22Rv1 (cell line): Measurements from ENCODE around the gene ZNF300.

Source experiments
- ZFX ChIP-seq: fragments of 450-650 bp; IDR thresholded peaks from 2 replicates; pipeline ENCODE4 v1.6.1; 2017; ENCODE audit warnings: antibody characterized with exemption, borderline replicate concordance
- TF ChIP-seq, protein P1 (sequence below): fragments of 450-650 bp; IDR thresholded peaks from 2 replicates; pipeline ENCODE4 v1.5.1; 2017; ENCODE audit warnings: mild to moderate bottlenecking

DNA sequence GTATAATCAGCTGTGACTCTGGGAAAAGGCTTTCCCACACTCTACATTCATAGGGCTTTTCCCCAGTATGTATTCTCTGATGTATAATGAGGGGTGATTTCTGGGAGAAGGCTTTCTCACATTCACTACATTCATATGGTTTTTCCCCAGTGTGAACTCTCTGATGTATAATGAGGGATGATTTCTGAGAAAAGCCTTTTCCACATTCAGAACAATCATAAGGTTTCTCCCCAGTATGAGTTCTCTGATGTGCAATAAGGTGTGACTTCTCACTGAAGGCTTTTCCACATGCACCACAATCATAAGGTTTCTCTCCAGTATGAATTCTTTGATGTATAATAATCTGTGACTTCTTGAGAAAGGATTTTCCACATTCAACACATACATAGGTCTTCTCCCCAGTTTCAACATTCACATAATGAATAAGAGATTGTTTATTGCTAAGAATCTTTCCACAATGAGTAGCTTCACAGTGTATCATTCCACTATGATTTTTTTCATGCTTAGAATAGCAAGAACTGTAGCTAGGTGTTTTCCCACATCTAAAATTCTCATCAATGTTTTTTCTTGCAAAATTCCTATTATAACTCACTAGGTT is 26.7 kb upstream of the ZNF300 start:
- TF ChIP-seq, protein P1, sequence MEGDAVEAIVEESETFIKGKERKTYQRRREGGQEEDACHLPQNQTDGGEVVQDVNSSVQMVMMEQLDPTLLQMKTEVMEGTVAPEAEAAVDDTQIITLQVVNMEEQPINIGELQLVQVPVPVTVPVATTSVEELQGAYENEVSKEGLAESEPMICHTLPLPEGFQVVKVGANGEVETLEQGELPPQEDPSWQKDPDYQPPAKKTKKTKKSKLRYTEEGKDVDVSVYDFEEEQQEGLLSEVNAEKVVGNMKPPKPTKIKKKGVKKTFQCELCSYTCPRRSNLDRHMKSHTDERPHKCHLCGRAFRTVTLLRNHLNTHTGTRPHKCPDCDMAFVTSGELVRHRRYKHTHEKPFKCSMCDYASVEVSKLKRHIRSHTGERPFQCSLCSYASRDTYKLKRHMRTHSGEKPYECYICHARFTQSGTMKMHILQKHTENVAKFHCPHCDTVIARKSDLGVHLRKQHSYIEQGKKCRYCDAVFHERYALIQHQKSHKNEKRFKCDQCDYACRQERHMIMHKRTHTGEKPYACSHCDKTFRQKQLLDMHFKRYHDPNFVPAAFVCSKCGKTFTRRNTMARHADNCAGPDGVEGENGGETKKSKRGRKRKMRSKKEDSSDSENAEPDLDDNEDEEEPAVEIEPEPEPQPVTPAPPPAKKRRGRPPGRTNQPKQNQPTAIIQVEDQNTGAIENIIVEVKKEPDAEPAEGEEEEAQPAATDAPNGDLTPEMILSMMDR, result no peak
- no peak for TF ChIP-seq ZFX
